Gastroesophageal sphincter (tissue), 3 donors: ENCODE data around the gene APOL5.

Experiments
- EP300 ChIP-seq: sonication (generic); formaldehyde crosslinking; IDR thresholded peaks from one replicate; pipeline ENCODE4 v1.6.1; 2017; ENCODE audit warnings: antibody characterized with exemption, mild to moderate bottlenecking
- POLR2A ChIP-seq, 2 donors: fragments of 450-650 bp; IDR thresholded peaks; one replicate each; pipeline ENCODE4 v1.6.1; 2017; ENCODE audit warnings: antibody characterized with exemption in 2 of 2, mild to moderate bottlenecking in 2 of 2, moderate library complexity in 1 of 2
- TF ChIP-seq, protein P1 (sequence below), 4 experiments: fragments of 200-600 bp in 2 of 4; fragments of 450-650 bp in 2 of 4; sonication (generic) in 1 of 4; IDR thresholded peaks; one replicate each; pipeline ENCODE4 v1.5.1; 2017 to 2019; ENCODE audit warnings: antibody characterized with exemption in 4 of 4, mild to moderate bottlenecking in 2 of 4, moderate library complexity in 2 of 4

DNA sequence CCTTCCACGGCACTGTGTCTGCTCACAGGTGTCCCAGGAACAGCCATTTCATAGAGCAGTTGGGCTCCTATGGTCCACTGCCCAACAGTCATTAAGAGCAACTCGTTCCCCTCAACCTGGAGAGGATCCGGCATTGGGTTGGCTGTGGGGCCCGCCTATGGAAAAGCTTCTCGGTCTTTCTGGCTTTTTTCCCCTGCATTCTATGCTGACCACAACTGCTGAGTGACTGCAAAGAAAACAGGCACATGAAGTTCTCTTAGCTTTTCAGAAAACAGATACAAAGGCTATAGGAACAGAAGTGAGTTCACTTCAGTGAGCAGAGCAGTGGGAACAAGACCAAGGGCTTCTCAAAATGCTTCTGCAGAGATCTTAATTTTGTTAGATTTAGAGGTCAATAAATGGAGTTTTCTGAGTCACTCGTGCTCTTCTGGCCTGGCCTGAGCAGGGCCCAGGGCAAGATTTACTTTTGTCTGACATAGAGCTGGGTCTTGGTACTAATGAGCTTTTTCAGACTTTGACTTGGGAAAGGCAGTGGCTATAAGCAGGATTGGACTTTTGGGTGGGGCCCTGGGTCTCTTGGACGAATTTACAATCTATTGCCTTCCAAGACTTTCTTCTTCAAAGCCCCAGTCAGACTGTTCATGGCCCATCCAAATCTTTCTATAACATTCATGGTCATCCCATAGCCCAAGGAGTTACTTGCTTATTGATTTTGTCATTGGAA lies 13.6 kb upstream of the APOL5 start:
- TF ChIP-seq POLR2A (IDR thresholded peaks at IDR 0.05) (no peak), EP300 (no peak)
- TF ChIP-seq, protein P1, sequence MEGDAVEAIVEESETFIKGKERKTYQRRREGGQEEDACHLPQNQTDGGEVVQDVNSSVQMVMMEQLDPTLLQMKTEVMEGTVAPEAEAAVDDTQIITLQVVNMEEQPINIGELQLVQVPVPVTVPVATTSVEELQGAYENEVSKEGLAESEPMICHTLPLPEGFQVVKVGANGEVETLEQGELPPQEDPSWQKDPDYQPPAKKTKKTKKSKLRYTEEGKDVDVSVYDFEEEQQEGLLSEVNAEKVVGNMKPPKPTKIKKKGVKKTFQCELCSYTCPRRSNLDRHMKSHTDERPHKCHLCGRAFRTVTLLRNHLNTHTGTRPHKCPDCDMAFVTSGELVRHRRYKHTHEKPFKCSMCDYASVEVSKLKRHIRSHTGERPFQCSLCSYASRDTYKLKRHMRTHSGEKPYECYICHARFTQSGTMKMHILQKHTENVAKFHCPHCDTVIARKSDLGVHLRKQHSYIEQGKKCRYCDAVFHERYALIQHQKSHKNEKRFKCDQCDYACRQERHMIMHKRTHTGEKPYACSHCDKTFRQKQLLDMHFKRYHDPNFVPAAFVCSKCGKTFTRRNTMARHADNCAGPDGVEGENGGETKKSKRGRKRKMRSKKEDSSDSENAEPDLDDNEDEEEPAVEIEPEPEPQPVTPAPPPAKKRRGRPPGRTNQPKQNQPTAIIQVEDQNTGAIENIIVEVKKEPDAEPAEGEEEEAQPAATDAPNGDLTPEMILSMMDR (IDR thresholded peaks at IDR 0.05), result no peak
